Neural cell (in vitro differentiated cells): ENCODE results near the gene SH3BP4. TPM values are rescaled to one million over a fixed set of nuclear protein-coding genes. Genes with fewer than 3 reads are reported as not detected.

ENCODE experiments used
- H2AFZ ChIP-seq: fragments of 200-600, 300-800 bp; sonication (generic), shearing (Covaris generic); 2 replicates; pipeline ENCODE4 v1.6.0; 2014; ENCODE audit warnings: low read depth, mild to moderate bottlenecking, antibody characterized with exemption, low read length, moderate library complexity
- H3F3A ChIP-seq: fragments of 200-600 bp; shearing (Covaris generic); 2 replicates; pipeline ENCODE4 v1.6.1; 2016; ENCODE audit warnings: mild to moderate bottlenecking, moderate library complexity, mixed read lengths, antibody characterized with exemption, low read length; ENCODE audit not compliant: insufficient read depth, poor library complexity, severe bottlenecking
- H3K27ac ChIP-seq: fragments of 200-600, 300-800 bp; sonication (generic), shearing (Covaris generic); 2 replicates; pipeline ENCODE4 v1.5.1; 2014; ENCODE audit warnings: mild to moderate bottlenecking, low read length, moderate library complexity
- H3K27me3 ChIP-seq: fragments of 300-800, 200-600 bp; sonication (generic), shearing (Covaris generic); 2 replicates; pipeline ENCODE4 v1.6.0; 2014; ENCODE audit warnings: mild to moderate bottlenecking, low read depth, low read length, moderate library complexity; ENCODE audit not compliant: insufficient read depth
- H3K36me3 ChIP-seq: fragments of 300-800, 200-600 bp; sonication (generic), shearing (Covaris generic); 2 replicates; pipeline ENCODE4 v1.5.1; 2014; ENCODE audit warnings: mild to moderate bottlenecking, antibody characterized with exemption, low read length, moderate library complexity; ENCODE audit not compliant: insufficient read depth
- H3K4me2 ChIP-seq: fragments of 300-800, 200-600 bp; sonication (generic), shearing (Covaris generic); 2 replicates; pipeline ENCODE4 v1.6.0; 2014; ENCODE audit warnings: mild to moderate bottlenecking, low read length
- H3K4me3 ChIP-seq: fragments of 300-800, 200-600 bp; sonication (generic), shearing (Covaris generic); 2 replicates; pipeline ENCODE4 v1.5.1; 2014; ENCODE audit warnings: mild to moderate bottlenecking, low read length, moderate library complexity
- H3K79me2 ChIP-seq: fragments of 200-600 bp; shearing (Covaris generic); replicated peaks from 2 replicates; pipeline ENCODE4 v1.6.0; 2014; ENCODE audit warnings: mild to moderate bottlenecking, low read length, moderate library complexity; ENCODE audit not compliant: insufficient read depth
- H3K9ac ChIP-seq: fragments of 300-800, 200-600 bp; sonication (generic), shearing (Covaris generic); 2 replicates; pipeline ENCODE4 v1.6.1; 2016; ENCODE audit warnings: mild to moderate bottlenecking, low read length, mixed read lengths
- H3K9me2 ChIP-seq: fragments of 200-600 bp; shearing (Covaris generic); 2 replicates; pipeline ENCODE4 v1.6.1; 2016; ENCODE audit warnings: mild to moderate bottlenecking, low read length, mixed read lengths; ENCODE audit not compliant: insufficient read depth
- H3K9me3 ChIP-seq: fragments of 200-600, 300-800 bp; sonication (generic), shearing (Covaris generic); 2 replicates; pipeline ENCODE4 v1.6.1; 2016; ENCODE audit warnings: mild to moderate bottlenecking, mixed run types, low read length, moderate library complexity, mixed read lengths
- H4K20me1 ChIP-seq: fragments of 200-600 bp; shearing (Covaris generic); 2 replicates; pipeline ENCODE4 v1.6.1; 2016; ENCODE audit warnings: mild to moderate bottlenecking, mixed run types; ENCODE audit not compliant: insufficient read depth
- EP300 ChIP-seq: fragments of 450-650 bp; conservative IDR thresholded peaks from 2 replicates; pipeline ENCODE4 v1.6.1; 2014; ENCODE audit warnings: antibody characterized with exemption, mild to moderate bottlenecking, moderate library complexity; ENCODE audit not compliant: poor library complexity, severe bottlenecking
- EZH2 ChIP-seq: fragments of 200-600, 300-800 bp; shearing (Covaris generic), sonication (generic); IDR thresholded peaks from 2 replicates; pipeline ENCODE4 v1.6.1; 2014; ENCODE audit warnings: antibody characterized with exemption, low read length, borderline replicate concordance, mild to moderate bottlenecking; ENCODE audit not compliant: insufficient read depth, poor library complexity, severe bottlenecking
- MXI1 ChIP-seq: fragments of 450-650 bp; conservative IDR thresholded peaks from 2 replicates; pipeline ENCODE4 v1.6.1; 2014; ENCODE audit warnings: antibody characterized with exemption, mild to moderate bottlenecking; ENCODE audit not compliant: poor library complexity, severe bottlenecking
- POLR2AphosphoS5 ChIP-seq: IDR thresholded peaks from 2 replicates; pipeline ENCODE4 v1.6.1; 2012
- RAD21 ChIP-seq: fragments of 450-650 bp; conservative IDR thresholded peaks from 2 replicates; pipeline ENCODE4 v1.6.1; 2014; ENCODE audit warnings: antibody characterized with exemption, mild to moderate bottlenecking, moderate library complexity
- SMC3 ChIP-seq: fragments of 450-650 bp; conservative IDR thresholded peaks from 2 replicates; pipeline ENCODE4 v1.6.1; 2014; ENCODE audit warnings: antibody characterized with exemption, mild to moderate bottlenecking, moderate library complexity; ENCODE audit not compliant: poor library complexity
- TAF1 ChIP-seq: IDR thresholded peaks from 2 replicates; pipeline ENCODE4 v1.6.1; 2012; ENCODE audit warnings: low read depth
- polyA plus RNA-seq: library from polyadenylated mRNA; depleted of rRNA; stranded (reverse); fragments of >200 nt; gene quantifications from 2 replicates; pipeline ENCODE4 v1.2.3, GENCODE V29; 2014
- TF ChIP-seq, protein P1 (sequence below): IDR thresholded peaks from 2 replicates; pipeline ENCODE4 v1.6.1; 2012; ENCODE audit warnings: borderline replicate concordance
- TF ChIP-seq, protein P2 (sequence below): fragments of 450-650 bp; IDR thresholded peaks from 2 replicates; pipeline ENCODE4 v1.5.1; 2014; ENCODE audit warnings: antibody characterized with exemption, mild to moderate bottlenecking, moderate library complexity; ENCODE audit not compliant: poor library complexity, severe bottlenecking

SH3BP4 gene
- polyA plus RNA-seq, 1 donor from 2014 or later, result 3.3 TPM

DNA sequence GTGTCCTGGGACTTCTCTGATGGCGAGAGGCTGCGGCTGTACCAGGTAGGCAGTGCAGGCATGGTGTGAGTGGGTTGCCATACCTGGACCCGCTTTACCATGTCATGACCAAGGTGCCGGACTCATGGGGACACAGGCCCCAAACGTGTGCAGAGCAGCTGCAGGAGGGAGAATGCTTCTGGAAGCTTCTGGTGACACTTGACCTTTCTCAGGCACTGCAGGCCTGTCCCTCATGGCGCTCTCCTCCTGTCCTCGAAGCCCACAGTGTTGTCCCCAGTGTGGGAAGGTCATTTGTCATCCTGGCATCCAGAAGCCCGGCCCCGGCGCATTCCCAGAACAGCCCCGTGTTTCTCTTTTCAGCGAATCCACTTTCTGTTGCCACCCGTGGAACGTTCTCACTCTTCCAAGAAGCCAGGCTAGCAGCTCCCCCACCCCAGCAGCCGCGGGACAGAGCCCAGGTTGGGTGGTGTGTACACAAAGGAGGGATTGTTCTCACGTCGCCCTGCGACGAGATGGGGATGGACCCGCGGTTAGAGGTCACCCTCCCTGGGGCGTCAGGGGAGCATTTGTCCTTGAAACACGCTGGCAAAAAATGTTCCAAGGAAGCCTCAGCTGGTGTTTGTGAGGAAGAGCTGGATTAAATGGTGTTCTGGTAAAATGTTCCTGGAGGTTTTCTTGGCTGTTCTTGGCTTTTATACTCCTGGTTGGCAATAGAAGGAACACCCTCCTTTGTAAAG, 43.7 kb downstream of the SH3BP4 start:
- H3K79me2 ChIP-seq, result peaks cover 32% of the 10 kb centered on the region
- H3K9ac ChIP-seq, result no peak overlapping the region

DNA sequence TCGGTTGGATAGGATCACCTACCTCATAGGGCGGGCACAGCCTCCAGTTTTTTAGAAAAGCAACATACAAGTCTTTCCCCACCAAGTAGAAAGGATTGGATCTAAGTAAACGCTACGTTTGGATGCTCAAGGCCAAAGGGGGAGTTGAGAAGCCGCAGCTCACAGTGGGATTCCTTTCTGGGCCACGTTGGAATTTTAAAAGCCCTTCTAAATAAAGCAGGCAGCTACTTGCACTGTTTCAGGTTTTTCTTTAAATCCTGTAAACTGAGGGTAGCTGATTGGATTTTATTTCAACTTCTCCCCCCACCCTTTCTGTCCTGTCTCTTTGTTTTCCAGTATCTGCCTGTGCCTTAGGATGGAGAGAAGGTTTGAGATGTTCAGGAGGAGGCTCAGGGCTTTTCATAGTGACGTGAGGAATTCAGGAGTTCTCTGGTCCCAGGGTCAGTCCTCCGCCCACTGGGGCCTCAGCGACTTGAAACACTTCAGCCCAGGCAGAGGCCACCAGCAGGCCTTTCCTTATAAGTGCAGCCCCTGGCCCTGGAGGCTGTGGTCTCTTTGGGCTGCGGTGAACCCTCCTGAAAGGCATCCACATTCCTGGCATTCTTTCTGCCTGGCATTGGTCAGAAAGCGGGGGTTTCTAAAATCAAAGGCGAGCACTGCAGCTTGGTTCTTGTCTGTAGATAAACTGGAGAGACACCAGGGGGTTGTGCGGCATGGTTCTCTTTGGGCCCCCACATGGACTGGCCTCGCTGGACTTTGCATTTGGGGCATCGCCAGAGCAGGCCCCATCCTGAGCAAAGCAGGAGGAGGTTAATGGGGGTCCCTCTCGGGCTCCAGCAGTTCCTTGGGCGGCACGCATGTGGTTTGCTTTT, 44.5 kb downstream of the SH3BP4 start:
- H3K4me3 ChIP-seq, result no peak overlapping the region
- no peaks in the 10 kb centered on the region for H3K27me3 ChIP-seq
- TF ChIP-seq, protein P1, sequence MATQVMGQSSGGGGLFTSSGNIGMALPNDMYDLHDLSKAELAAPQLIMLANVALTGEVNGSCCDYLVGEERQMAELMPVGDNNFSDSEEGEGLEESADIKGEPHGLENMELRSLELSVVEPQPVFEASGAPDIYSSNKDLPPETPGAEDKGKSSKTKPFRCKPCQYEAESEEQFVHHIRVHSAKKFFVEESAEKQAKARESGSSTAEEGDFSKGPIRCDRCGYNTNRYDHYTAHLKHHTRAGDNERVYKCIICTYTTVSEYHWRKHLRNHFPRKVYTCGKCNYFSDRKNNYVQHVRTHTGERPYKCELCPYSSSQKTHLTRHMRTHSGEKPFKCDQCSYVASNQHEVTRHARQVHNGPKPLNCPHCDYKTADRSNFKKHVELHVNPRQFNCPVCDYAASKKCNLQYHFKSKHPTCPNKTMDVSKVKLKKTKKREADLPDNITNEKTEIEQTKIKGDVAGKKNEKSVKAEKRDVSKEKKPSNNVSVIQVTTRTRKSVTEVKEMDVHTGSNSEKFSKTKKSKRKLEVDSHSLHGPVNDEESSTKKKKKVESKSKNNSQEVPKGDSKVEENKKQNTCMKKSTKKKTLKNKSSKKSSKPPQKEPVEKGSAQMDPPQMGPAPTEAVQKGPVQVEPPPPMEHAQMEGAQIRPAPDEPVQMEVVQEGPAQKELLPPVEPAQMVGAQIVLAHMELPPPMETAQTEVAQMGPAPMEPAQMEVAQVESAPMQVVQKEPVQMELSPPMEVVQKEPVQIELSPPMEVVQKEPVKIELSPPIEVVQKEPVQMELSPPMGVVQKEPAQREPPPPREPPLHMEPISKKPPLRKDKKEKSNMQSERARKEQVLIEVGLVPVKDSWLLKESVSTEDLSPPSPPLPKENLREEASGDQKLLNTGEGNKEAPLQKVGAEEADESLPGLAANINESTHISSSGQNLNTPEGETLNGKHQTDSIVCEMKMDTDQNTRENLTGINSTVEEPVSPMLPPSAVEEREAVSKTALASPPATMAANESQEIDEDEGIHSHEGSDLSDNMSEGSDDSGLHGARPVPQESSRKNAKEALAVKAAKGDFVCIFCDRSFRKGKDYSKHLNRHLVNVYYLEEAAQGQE, result no peak
- TF ChIP-seq SMC3 (no peak), TAF1 (no peak), RAD21 (no peak), EZH2 (no peak), EP300 (no peak), MXI1 (no peak), POLR2AphosphoS5 (no peak)
- TF ChIP-seq, protein P2, sequence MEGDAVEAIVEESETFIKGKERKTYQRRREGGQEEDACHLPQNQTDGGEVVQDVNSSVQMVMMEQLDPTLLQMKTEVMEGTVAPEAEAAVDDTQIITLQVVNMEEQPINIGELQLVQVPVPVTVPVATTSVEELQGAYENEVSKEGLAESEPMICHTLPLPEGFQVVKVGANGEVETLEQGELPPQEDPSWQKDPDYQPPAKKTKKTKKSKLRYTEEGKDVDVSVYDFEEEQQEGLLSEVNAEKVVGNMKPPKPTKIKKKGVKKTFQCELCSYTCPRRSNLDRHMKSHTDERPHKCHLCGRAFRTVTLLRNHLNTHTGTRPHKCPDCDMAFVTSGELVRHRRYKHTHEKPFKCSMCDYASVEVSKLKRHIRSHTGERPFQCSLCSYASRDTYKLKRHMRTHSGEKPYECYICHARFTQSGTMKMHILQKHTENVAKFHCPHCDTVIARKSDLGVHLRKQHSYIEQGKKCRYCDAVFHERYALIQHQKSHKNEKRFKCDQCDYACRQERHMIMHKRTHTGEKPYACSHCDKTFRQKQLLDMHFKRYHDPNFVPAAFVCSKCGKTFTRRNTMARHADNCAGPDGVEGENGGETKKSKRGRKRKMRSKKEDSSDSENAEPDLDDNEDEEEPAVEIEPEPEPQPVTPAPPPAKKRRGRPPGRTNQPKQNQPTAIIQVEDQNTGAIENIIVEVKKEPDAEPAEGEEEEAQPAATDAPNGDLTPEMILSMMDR, result no peak
- no peaks in the 10 kb centered on the region for H3K36me3 ChIP-seq
- no peak overlapping the region for H3K27ac ChIP-seq
- H4K20me1 ChIP-seq, result no peaks in the 10 kb centered on the region
- no peaks in the 10 kb centered on the region for H3K9me3 ChIP-seq
- H3K9me2 ChIP-seq, result no peaks in the 10 kb centered on the region
- H3F3A ChIP-seq, result no peaks in the 10 kb centered on the region
- no peak overlapping the region for H3K4me2 ChIP-seq
- peaks cover 25% of the 10 kb centered on the region for H3K79me2 ChIP-seq
- H2AFZ ChIP-seq, result no peak overlapping the region
- H3K9ac ChIP-seq, result no peak overlapping the region

More for the DNA sequence above, 43.7 kb downstream of the SH3BP4 start:
- no peak overlapping the region for H3K27ac ChIP-seq
- H2AFZ ChIP-seq, result no peak overlapping the region
- TF ChIP-seq, protein P2, result no peak
- TF ChIP-seq TAF1 (no peak), SMC3 (no peak), EZH2 (no peak), RAD21 (no peak)
- H3K9me3 ChIP-seq, result no peaks in the 10 kb centered on the region
- no peaks in the 10 kb centered on the region for H3K9me2 ChIP-seq
- no peak overlapping the region for H3K4me3 ChIP-seq
- H3F3A ChIP-seq, result no peaks in the 10 kb centered on the region
- no peak overlapping the region for H3K4me2 ChIP-seq
- H4K20me1 ChIP-seq, result no peaks in the 10 kb centered on the region
- H3K36me3 ChIP-seq, result no peaks in the 10 kb centered on the region
- no peaks in the 10 kb centered on the region for H3K27me3 ChIP-seq
